T-helper 9 cell (primary cell): ENCODE results near the gene SIK2.
"Not testable (repeated sequence)": the region's sequence is repeated elsewhere in the genome, so short reads cannot be mapped to it uniquely, and the experiment has no call there.

Experiments used
- DNase-seq: peaks from one replicate; pipeline ENCODE4 v3.0.0-alpha.2; 2020

Gene SIK2

DNA sequence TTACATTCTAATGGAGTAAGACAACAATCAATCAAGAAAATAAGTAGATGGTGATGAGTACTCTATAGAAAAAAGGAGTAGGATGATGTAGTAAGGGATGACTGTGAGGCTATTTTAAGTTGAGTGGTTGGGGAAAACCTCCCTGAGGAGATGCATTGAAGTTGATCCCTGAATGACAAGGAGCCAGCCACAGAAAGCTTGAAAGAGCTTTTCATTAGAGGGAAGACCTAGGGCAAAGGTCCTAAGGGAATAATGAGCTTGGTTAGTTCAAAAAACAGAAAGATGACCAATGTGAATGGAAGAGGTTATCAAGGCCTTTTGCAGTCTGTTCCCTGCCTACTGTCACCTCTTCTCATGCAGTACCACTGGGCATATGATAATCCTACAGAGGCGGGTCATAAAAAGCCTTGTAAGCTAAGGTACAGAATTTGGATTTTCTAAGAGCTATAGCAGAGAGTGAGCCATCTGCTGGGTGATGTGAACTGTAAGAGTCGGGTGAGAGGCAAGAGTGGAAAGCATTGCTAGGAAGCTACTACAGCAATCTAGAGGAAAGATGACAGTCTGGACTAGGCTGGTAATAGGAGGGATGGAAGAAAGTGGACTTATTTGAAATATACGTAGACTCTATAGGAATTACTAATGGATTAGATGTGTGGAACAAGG is 160.9 kb downstream of the SIK2 start:
- no peak for DNase-seq

DNA sequence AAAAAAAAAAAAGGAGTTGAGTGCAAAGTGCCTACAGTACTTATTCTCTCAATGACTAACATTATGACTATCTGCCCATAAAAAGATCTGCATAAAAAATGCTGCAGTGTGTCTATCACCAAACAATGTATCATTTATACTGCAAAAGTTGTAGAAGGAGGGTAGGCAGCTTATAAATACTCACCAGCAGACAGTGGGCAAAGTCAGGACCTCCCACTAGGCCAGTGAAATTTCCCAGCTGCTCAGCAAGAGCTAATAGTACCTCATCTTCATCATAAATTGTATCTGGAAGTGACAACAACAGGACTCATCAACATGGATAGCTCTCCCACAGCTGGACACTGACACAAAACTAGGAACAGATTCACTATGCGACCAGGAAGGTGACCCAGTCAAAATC is 162.4 kb downstream of the SIK2 start:
- no peak for DNase-seq

DNA sequence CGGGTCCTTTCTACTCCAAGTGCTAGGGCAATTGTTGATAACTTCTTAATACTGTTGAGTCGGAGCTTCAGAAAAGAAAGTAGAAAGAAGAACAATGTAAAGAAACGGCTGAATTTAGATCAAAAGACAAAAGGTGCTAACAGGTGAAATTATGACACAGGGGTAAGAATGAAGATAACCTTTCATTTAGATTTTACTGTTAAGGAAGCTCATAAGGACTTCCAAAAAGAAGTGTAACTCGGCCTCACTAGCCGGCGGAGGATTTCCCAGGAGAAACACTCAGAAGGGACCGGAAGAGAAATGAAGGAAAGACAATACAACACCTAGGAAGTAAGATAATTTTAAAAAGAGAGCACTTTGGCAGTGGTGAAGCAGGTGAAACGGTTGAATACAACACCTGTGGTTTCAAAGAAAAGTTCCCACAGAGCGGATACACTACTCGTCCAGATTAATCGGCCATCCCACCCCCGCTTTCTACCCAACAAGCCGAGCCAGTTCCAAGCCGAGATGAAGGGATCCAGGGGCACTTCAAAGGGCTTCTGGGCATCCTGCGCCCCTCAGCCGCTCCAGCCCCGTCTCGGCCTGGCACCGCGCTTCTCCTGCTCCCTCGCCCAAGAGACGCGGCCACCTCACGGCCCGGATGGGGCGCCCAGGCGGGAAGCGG is 163.2 kb downstream of the SIK2 start:
- DNase-seq, result no peak

- DNase-seq, result peak; percentile 69
These were observed 164.0 kb downstream of the SIK2 start, which contains the start of gene PPP2R1B for GRCh38 chr11:111765984-111766833. Gene PPP2R1B (minus strand): TSS chr11:111766389. CDS start chr11:111766361, 28 bp downstream.

GRCh38 chr11:111766834-111767142 is 164.5 kb downstream of the SIK2 start:
- DNase-seq, result no peak

DNA sequence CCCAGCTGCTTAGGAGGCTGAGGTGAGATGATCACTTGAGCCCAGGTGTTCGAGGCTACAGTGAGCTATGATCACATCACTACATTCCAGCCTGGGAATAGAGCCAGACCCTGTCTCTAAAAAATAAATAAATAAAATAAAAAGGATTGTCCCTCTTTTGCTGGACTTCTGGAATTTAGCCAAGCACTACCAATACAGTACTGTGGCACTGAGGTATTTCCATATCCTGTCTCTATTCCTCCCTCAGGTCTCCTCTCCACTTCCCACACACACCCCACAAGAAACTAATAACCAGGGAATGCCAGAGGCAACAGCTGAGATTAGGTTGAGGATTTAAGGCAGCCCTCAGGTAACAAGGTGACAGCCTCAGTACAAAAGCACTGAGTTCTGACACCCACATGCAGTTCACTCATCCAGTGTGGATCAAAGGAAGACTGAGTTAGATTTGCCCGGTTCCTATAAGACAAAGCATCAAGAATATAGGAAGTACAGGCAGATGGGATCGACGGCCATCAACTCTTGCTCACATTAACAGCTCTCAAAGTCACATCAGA is 168.4 kb downstream of the SIK2 start:
- no peak for DNase-seq

GRCh38 chr11:111771205-111771604 is 169.0 kb downstream of the SIK2 start:
- DNase-seq, result not testable (repeated sequence)

DNA sequence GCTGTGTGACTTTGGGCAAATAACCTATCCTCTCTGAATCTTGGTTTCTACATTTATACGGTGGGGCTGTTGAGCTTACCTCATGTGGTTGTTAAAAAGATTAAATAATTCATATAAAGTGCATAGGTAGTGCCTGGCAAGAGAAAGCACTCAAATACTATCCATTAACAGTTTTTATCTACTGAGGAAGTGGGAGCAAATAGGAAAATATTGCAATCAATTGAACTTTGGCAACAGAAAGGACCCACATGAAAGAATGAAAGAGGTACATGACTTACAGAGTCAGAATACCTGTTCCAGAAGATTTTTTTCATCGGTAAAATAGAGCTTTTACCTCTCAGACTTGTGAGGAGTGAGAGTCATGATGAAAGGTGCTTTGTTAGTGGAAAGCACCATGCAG is 170.3 kb downstream of the SIK2 start:
- no peak for DNase-seq

- DNase-seq, result no peak
These were observed 172.9 kb downstream of the SIK2 start for GRCh38 chr11:111774955-111775710.

DNA sequence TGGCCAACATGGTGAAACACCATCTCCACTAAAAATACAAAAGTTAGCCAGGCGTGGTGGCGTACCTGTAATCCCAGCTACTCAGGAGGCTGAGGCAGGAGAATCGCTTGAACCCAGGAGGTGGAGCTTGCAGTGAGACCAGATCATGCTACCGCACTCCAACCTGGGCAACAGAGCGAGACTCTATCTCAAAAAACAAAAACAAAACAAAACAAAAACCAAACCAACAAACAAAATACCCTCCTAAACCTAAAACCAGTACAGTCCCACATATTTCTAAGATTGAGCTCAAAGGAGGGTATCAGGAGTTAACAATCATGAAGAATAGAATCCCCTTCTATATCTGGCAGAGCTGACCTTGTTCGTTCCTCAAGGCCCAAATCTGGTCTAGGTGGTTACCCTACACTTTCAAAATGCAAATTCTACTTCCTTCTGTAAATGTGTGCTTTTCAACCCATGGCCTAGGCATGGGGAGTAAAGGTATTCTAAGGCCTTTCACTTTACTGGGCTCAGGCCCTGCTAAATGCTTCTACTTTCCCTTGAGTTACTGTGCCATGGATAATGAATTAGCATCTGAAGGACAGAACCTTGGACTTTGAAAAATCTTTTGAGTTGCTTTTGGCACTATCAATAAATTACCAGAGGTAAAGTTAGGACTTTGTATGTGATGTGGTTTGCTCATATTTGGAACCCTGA is 174.3 kb downstream of the SIK2 start:
- no peak for DNase-seq

DNA sequence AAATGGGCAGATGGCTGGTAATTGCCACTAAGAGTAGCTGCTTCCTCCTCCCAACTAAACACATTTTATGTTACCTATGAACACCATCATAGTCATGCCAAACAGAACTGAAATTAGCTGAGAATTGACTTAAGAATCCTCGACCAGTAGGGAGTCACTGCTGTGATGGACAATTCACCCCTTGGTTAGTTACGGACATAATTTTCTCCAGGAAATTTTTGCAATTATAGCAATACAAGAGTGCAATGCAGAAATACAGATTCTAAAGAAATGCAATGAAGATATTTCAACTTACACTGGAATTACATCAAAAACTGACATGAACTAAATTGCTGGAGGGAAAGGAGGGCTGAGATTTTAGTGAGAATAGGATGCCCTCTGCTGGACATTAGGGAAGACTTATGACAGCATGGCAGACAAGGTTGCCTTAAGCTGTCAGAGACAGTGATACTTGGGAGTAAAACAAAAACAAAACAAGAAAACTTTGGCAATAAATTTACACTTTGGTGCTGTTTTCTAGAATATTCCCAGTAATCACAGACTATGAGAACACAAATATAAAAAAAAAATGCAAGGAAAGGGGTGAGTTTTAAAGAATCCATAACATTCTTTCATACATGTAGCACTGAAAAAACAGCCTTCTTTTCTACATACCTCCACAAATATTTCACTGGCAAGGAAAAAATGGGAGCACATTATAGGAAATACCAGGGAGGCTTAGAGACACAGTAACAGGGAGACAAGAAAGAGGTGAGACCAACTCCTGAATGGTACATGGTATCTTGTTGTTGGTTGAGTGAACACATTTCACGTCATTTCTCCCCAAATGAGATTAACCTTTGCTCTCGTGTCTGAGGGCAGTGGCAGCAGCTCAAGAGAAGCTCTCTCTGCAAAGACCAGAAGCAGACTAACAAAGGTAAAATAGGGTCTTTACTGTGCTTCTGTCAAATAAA is 175.1 kb downstream of the SIK2 start:
- no peak for DNase-seq

DNA sequence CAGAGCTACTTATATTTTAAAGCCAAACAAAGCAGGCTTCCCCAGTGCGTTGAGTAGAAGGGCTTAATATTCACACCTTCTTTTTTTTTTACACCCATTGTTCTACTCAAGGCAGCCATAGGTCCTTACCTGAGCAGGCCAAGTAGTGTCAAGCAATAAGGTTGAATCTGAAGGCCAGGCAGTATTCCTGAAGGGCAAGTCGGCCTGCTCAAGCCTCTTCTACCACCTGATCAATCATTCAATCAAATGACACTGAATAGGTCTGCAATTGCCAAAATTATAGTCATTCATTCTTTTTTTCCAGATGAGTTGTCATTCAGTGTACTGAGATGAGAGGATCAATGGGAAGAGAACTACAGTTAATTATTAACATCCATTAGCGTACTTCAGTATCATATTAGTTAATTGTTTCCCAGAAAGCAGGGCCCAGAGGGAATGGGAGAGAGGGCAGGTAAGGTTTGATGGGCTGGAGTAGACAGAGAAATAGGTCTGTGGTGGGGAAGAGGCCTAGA is 175.9 kb downstream of the SIK2 start:
- no peak for DNase-seq

GRCh38 chr11:111779118-111779517 is 176.9 kb downstream of the SIK2 start:
- DNase-seq, result no peak
